Neuron (in vitro differentiated cells): ENCODE data around the gene SIRT2.
"Not testable (repeated sequence)": the region's sequence is repeated elsewhere in the genome, so short reads cannot be mapped to it uniquely, and the experiment has no call there.

Experiments used
- H2AFZ ChIP-seq: one replicate; pipeline ENCODE4 v1.6.1; 2013; ENCODE audit warnings: low read depth, mild to moderate bottlenecking, inconsistent platforms, low read length, moderate library complexity
- H3K27me3 ChIP-seq: one replicate; pipeline ENCODE4 v1.6.1; 2013; ENCODE audit warnings: low read length; ENCODE audit not compliant: insufficient read depth
- H3K36me3 ChIP-seq: one replicate; pipeline ENCODE4 v1.6.1; 2013; ENCODE audit warnings: low read length; ENCODE audit not compliant: insufficient read depth
- H3K4me1 ChIP-seq: one replicate; pipeline ENCODE4 v1.6.1; 2013; ENCODE audit warnings: low read length; ENCODE audit not compliant: insufficient read depth
- H3K4me3 ChIP-seq: 2 replicates; pipeline ENCODE4 v1.5.1; 2013; ENCODE audit warnings: mild to moderate bottlenecking, low read length, moderate library complexity
- H3K9me3 ChIP-seq: one replicate; pipeline ENCODE4 v1.6.1; 2013; ENCODE audit warnings: low read length

The SIRT2 gene

DNA sequence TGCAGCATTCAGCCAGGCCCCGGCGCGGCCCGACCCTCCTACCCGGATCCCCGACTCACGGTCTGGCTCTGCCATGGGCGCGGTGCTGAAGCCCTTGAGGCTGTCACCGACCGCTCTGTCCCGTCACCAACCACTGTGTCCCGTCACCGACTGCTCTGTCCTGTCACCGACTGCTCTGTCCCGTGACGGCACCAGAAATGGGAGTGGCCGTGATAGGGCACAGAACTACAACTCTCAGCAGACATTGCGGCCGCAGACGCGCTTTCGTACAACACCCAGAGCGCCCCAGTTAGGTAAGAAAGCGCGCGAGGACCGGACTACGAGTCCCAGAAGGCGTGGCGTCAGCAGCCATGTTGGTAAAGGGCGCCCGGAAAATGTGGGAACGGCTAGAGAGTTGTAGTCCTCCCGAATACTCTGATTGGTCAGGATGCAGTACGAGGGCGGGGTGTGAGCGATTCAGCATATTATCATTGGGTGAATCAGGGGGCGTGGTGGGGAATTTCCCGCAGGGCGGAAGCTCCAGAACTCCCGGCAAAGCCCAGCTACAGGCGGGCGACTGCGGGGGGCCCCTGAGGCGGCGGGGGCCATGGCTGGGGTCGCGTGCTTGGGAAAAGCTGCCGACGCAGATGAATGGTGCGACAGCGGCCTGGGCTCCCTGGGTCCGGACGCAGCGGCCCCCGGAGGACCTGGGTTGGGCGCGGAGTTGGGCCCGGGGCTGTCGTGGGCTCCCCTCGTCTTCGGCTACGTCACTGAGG, at the start of gene SIRT2, which contains the start of gene NFKBIB:
TSS of gene SIRT2 (minus strand) at position 172 of the 755 bp plus-strand sequence. CDS start at position 75, 97 bp downstream.
TSS of gene NFKBIB (plus strand) at position 523 of the 755 bp plus-strand sequence. CDS start at position 587, 64 bp downstream.
- Histone ChIP-seq H3K4me1 (peaks cover 10% of the 10 kb centered on the region), H3K4me3 (peak within 1 kb of the TSS; percentile 74), H3K9me3 (no peaks in the 10 kb centered on the region), H3K36me3 (no peaks in the 10 kb centered on the region), H3K27me3 (no peaks in the 10 kb centered on the region), H2AFZ (peak within 1 kb of the TSS; percentile 81)

GRCh38 chr19:38946229-38947010, 47.0 kb upstream of the SIRT2 start:
- Histone ChIP-seq H3K4me1 (no peaks in the 10 kb centered on the region), H2AFZ (no peak overlapping the region), H3K27me3 (peaks cover 2% of the 10 kb centered on the region), H3K4me3 (no peak overlapping the region), H3K9me3 (no peaks in the 10 kb centered on the region), H3K36me3 (no peaks in the 10 kb centered on the region)

DNA sequence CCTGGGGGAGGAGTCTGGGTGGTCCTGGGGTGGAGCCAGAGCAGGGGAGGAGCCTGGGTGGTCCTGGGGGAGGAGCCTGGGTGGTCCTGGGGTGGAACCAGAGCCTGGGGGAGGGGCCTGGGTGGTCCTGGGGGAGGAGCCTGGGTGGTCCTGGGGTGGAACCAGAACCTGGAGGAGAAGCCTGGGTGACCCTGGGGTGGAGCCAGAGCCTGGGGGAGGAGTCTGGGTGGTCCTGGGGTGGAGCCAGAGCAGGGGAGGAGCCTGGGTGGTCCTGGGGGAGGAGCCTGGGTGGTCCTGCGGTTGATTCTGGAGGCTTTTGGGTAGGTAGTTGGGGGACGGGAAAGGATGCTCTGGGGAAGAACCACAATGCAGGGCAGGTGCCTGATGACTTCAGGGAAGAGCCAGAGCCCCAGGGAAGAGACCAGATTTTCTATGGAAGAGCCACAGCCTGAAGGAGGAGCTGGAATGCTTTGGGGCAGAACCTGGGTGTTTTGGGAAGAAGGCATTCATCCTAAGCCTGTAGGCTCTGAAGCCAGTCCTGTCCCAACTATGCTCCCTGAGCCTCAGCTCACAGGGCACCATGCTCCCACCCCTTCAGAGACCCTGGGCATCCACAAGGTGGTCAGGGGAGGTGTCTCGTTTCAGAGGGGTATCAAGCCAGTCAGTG, 46.3 kb upstream of the SIRT2 start:
- H3K4me1 ChIP-seq, result no peaks in the 10 kb centered on the region
- no peak overlapping the region for H3K4me3 ChIP-seq
- H3K27me3 ChIP-seq, result peaks cover 2% of the 10 kb centered on the region
- H2AFZ ChIP-seq, result no peak overlapping the region
- H3K9me3 ChIP-seq, result no peaks in the 10 kb centered on the region
- no peaks in the 10 kb centered on the region for H3K36me3 ChIP-seq

- Histone ChIP-seq H3K36me3 (no peaks in the 10 kb centered on the region), H3K4me3 (no peak overlapping the region), H3K27me3 (peaks cover 2% of the 10 kb centered on the region), H3K4me1 (no peaks in the 10 kb centered on the region), H2AFZ (no peak overlapping the region), H3K9me3 (no peaks in the 10 kb centered on the region)
Observed at GRCh38 chr19:38944981-38945506, 45.6 kb upstream of the SIRT2 start.

- Histone ChIP-seq H3K27me3 (peaks cover 2% of the 10 kb centered on the region), H3K4me3 (no peak overlapping the region), H3K36me3 (no peaks in the 10 kb centered on the region), H3K4me1 (no peaks in the 10 kb centered on the region), H2AFZ (no peak overlapping the region), H3K9me3 (no peaks in the 10 kb centered on the region)
Observed at GRCh38 chr19:38942471-38943181, 43.2 kb upstream of the SIRT2 start.

GRCh38 chr19:38941979-38942378, 42.6 kb upstream of the SIRT2 start:
- no peaks in the 10 kb centered on the region for H3K27me3 ChIP-seq
- H2AFZ ChIP-seq, result no peak overlapping the region
- H3K9me3 ChIP-seq, result no peaks in the 10 kb centered on the region
- H3K36me3 ChIP-seq, result no peaks in the 10 kb centered on the region
- H3K4me1 ChIP-seq, result no peaks in the 10 kb centered on the region
- no peak overlapping the region for H3K4me3 ChIP-seq

DNA sequence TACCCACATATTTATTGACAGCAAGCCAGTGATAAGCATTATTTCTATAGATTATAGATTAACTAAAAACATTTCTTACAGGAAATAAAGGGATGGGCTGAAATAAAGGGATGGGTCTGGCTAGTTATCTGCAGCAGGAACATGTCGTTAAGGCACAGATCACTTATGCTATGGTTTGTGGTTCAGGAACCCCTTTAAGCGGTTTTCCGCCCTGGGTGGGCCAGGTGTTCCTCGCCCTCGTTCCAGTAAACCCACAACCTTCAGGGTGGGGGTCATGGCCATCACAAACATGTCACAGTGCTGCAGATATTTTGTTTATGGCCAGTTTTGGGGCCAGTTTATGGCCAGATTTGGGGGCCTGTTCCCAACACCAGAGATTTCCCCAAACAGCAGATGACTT, 42.0 kb upstream of the SIRT2 start:
- H3K4me1 ChIP-seq, H3K36me3 ChIP-seq, H3K4me3 ChIP-seq, H2AFZ ChIP-seq, H3K27me3 ChIP-seq, H3K9me3 ChIP-seq: not testable (repeated sequence)

GRCh38 chr19:38939957-38940356, 40.5 kb upstream of the SIRT2 start:
- Histone ChIP-seq H3K36me3 (no peaks in the 10 kb centered on the region), H3K27me3 (no peaks in the 10 kb centered on the region), H3K9me3 (peaks cover under 1% of the 10 kb centered on the region), H3K4me1 (no peaks in the 10 kb centered on the region), H3K4me3 (no peak overlapping the region), H2AFZ (no peak overlapping the region)

- Histone ChIP-seq H3K27me3 (no peaks in the 10 kb centered on the region), H3K4me3 (no peak overlapping the region), H2AFZ (no peak overlapping the region), H3K9me3 (peaks cover 4% of the 10 kb centered on the region), H3K36me3 (peaks cover 16% of the 10 kb centered on the region), H3K4me1 (peaks cover 11% of the 10 kb centered on the region)
Observed at GRCh38 chr19:38933544-38933943, 34.1 kb upstream of the SIRT2 start.

GRCh38 chr19:38932425-38933179, 33.2 kb upstream of the SIRT2 start:
- peaks cover 18% of the 10 kb centered on the region for H3K36me3 ChIP-seq
- no peak overlapping the region for H2AFZ ChIP-seq
- no peaks in the 10 kb centered on the region for H3K27me3 ChIP-seq
- peaks cover 11% of the 10 kb centered on the region for H3K4me1 ChIP-seq
- H3K4me3 ChIP-seq, result no peak overlapping the region
- peaks cover 4% of the 10 kb centered on the region for H3K9me3 ChIP-seq

DNA sequence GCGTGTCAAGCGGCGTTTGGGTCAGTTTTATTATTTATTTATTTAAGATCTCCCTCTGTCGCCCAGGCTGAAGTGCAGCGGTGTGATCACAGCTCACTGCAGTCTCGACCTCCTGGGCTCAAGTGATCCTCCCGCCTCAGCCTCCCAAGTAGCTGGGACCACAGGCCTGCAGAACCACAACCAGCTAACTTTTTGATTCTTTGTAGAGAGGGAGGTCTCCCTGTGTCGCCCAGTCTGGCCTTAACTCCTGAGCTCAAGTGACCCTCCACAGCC, 32.0 kb upstream of the SIRT2 start:
- Histone ChIP-seq H3K27me3 (no peaks in the 10 kb centered on the region), H3K36me3 (peaks cover 18% of the 10 kb centered on the region), H3K4me3 (peak overlapping the region; percentile 90), H3K4me1 (peaks cover 11% of the 10 kb centered on the region), H2AFZ (no peak overlapping the region), H3K9me3 (peaks cover 4% of the 10 kb centered on the region)
